C4-2B (cell line): Measurements from ENCODE around the gene INSIG2.

Experiments used
- ZFX ChIP-seq: fragments of 450-650 bp; IDR thresholded peaks from 2 replicates; pipeline ENCODE4 v1.6.1; 2017
- TF ChIP-seq, protein P1 (sequence below): fragments of 450-650 bp; conservative IDR thresholded peaks from 2 replicates; pipeline ENCODE4 v1.5.1; 2017; ENCODE audit warnings: mild to moderate bottlenecking

DNA sequence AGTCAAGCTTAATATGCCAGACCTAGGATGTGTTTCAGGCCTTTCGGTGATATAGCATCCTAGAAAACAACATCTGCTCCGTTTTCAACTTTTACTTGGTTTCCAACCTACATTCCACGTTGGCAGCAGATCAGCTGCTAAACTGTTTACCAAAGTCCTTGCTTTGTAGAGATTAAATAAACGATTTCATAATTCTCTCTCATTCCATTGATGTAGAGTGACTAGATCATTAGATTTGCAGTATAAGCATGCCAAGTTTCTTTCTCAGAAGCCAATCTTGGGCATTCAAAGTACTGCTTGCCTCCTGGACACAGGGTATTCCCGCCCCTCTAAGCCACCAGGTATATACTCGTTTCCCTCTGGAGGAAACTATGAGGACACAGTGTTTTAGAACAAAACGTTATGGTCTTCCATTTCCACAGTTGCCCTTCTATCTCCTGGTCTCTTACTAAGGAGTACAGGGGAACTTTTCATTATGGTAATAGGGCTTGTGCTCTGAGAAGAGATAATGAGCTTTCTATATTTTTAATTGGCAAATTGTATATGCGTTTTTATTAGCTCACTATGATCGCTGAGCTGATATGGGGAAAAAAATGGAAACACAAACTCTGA lies 10.5 kb upstream of the INSIG2 start:
- TF ChIP-seq, protein P1, sequence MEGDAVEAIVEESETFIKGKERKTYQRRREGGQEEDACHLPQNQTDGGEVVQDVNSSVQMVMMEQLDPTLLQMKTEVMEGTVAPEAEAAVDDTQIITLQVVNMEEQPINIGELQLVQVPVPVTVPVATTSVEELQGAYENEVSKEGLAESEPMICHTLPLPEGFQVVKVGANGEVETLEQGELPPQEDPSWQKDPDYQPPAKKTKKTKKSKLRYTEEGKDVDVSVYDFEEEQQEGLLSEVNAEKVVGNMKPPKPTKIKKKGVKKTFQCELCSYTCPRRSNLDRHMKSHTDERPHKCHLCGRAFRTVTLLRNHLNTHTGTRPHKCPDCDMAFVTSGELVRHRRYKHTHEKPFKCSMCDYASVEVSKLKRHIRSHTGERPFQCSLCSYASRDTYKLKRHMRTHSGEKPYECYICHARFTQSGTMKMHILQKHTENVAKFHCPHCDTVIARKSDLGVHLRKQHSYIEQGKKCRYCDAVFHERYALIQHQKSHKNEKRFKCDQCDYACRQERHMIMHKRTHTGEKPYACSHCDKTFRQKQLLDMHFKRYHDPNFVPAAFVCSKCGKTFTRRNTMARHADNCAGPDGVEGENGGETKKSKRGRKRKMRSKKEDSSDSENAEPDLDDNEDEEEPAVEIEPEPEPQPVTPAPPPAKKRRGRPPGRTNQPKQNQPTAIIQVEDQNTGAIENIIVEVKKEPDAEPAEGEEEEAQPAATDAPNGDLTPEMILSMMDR: no peak
- no peak for TF ChIP-seq ZFX
